ENCODE data around the gene BCAS1. TPM values are rescaled to one million over a fixed set of nuclear protein-coding genes. Genes with fewer than 3 reads are reported as not detected.
A peak's percentile ranks its signal among the peaks of the same experiment; 100 is the strongest.

The BCAS1 gene
- total RNA-seq, 1 donor from 2014 or later = 67.2 TPM

DNA sequence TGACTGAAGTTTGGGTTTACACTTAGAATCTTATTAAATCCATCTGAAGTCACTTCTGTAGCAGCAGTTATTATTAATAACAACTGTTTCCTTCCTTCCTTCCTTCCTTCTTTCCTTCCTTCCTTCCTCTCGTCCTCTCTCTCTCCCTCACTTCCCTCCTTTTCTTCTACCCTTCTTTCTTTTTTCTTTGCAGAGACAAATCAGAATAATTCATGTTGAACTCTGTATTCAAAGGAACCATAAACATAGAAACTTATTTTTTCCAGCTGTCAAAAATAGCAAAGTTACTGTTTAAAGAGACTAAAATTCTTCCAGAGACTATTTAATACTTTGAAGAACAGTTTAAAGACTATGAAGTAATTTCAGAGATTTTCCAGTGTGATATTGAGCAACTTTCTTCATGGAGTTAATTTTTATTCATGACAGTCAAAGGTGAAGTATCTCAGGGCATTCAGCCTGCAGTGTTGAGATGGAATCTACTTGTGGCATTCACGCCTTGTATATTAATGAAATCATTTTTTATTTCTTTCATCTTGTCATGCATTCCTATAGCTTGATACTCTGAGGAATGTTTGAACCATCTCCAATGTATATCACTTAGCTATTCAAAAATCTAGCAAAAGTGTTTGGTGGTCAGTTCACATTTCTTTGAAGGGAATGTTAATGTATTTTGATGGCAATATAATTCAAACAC lies 109.7 kb downstream of the BCAS1 start:
- DNase-seq (ENCODE audit: low spot score) = no peak

DNA sequence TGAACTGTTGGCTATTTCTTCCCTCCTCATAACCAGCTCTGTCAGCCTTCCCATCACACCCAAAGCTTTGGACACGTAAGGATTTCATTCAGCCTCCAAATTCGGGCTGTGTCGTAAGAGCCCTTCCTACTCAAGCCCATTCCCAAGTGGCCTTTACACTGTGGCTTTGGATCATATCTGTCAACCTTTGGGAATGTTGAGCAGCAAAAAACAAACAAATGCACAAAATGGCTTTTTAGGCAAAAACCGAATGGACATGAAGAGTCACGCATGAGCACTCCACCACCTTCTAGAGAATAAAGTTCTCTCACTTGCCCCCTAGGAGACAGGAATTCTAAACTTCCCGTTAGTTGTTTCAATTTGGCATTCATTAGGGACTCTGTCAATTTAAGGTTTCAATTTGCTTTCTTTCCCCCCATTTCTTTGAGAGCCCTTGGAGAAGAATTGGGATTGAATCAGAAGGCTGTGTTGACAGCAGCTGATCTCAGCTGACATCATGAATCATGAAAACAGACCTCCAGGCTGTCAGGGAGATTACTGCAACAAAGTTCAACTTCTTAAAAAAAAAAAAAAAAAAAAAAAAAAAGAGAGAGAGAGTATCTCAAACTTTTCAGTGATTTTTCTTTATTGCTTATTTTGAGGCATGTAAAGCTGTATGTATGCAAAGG lies 110.3 kb downstream of the BCAS1 start:
- DNase-seq (ENCODE audit: low spot score) = no peak

DNA sequence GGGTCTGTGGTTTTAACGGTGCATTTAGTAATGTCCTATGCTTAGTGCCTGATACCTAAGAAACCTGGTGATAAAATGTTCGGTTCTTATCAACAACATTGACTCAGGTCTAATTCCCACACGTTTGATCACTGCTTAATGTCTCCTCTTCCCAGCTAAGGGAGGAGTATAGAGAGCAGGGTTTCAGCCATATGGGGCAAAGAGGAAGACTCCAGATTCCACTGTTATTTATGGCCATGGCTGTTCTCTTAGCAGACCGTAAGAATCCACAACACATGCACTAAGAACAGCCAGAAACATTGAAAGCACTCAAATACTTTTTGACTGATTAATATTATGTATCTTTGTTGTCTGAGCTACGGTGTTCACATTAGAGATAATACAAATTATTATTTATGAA lies 112.1 kb downstream of the BCAS1 start:
- DNase-seq (ENCODE audit: low spot score) = no peak

GRCh38 chr20:53957451-53958172 lies 112.8 kb downstream of the BCAS1 start:
- no peak for DNase-seq (ENCODE audit: low spot score)

DNA sequence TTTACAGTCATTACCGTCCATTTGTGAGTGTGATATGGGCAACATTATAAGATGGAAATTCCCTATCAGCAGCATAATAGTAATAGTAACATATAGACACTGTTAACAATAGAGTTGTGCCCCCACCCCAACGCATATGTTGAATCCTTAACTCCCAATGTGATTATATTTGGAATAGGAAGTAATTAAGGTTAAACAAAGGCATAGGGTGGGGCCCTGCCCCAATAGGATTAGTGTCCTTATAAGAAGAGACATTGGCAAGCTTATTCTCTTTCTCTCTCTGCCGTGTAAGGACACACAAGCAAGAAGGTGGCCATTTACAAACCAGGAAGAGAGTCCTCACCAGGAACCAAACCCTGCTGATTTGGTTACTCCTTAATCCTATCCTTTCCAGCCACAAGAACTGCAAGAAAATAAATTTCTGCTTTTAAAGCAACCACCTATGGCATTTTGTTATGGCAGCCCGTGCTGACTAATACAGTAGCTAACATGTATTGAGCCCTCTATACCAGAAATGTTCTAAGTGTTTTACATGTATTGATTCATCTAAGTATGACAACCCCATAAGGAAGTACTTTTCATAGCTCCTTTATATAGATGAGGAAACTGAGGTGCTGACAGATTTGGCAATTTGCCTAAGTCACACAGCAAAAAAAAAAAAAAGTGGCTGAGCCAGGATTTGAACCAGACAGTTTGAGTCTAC lies 114.2 kb downstream of the BCAS1 start:
- DNase-seq (ENCODE audit: low spot score) = no peak

- DNase-seq (ENCODE audit: low spot score) = no peak
Measured at GRCh38 chr20:53954723-53955658, 115.4 kb downstream of the BCAS1 start.

- no peak for DNase-seq (ENCODE audit: low spot score)
Measured at GRCh38 chr20:53952528-53953096, 117.8 kb downstream of the BCAS1 start.

GRCh38 chr20:53950578-53950977 lies 119.8 kb downstream of the BCAS1 start:
- DNase-seq (ENCODE audit: low spot score) = no peak

- no peak for DNase-seq (ENCODE audit: low spot score)
Measured at GRCh38 chr20:53950031-53950430, 120.4 kb downstream of the BCAS1 start.

- DNase-seq (ENCODE audit: low spot score) = peak; percentile 66
Measured at GRCh38 chr20:53949319-53949839, 121.0 kb downstream of the BCAS1 start.

GRCh38 chr20:53948383-53949318 lies 121.7 kb downstream of the BCAS1 start:
- DNase-seq (ENCODE audit: low spot score) = no peak

- no peak for DNase-seq (ENCODE audit: low spot score)
Measured at GRCh38 chr20:53947501-53948195, 122.7 kb downstream of the BCAS1 start.

GRCh38 chr20:53946106-53946505 lies 124.3 kb downstream of the BCAS1 start:
- no peak for DNase-seq (ENCODE audit: low spot score)

DNA sequence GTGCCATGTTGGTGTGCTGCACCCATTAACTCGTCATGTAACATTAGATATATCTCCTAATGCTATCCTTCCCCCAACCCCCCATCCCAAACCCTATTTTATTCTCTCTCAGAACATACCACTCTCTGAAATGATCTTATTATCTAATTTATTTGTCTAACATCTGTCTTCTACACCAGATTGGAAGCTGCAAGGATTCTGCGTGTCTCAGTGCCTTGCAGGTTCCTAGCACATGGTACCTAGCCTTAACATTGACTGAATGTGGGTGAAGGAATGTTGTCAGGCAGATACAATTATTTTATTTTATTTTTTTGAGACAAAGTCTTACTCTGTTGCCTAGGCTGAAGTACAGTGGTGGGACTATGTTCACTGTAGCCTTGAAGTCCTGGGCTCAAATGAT lies 124.9 kb downstream of the BCAS1 start:
- no peak for DNase-seq (ENCODE audit: low spot score)

DNA sequence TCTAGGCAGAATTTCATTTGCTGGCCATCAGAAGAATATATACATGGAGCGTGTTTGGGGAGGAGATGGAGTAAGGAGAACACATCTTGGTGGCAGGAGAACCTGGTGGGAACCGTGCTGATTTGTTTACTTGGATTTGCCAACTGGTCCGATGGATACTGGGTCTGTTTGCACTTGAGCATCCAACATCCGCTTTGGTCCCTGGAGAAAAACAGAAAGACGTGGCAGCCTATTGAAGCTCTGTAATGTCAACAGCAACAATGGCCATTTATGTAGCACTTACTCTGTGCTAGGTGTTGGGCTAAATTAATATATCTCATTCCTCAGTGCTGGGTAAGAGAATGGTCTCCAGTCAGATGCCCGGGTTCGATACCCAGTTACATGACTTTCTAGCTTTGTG lies 125.6 kb downstream of the BCAS1 start:
- peak; percentile 23 for DNase-seq (ENCODE audit: low spot score)

- DNase-seq (ENCODE audit: low spot score) = peak; percentile 44
Measured at GRCh38 chr20:53943522-53944291, 126.7 kb downstream of the BCAS1 start.

- peak; percentile 40 for DNase-seq (ENCODE audit: low spot score)
Measured at GRCh38 chr20:53942973-53943372, 127.4 kb downstream of the BCAS1 start.

GRCh38 chr20:53942472-53942816 lies 128.0 kb downstream of the BCAS1 start:
- no peak for DNase-seq (ENCODE audit: low spot score)
